Measurements from ENCODE around the gene KCTD11.
"Not testable (repeated sequence)": the region's sequence is repeated elsewhere in the genome, so short reads cannot be mapped to it uniquely, and the experiment has no call there.

KCTD11 gene

DNA sequence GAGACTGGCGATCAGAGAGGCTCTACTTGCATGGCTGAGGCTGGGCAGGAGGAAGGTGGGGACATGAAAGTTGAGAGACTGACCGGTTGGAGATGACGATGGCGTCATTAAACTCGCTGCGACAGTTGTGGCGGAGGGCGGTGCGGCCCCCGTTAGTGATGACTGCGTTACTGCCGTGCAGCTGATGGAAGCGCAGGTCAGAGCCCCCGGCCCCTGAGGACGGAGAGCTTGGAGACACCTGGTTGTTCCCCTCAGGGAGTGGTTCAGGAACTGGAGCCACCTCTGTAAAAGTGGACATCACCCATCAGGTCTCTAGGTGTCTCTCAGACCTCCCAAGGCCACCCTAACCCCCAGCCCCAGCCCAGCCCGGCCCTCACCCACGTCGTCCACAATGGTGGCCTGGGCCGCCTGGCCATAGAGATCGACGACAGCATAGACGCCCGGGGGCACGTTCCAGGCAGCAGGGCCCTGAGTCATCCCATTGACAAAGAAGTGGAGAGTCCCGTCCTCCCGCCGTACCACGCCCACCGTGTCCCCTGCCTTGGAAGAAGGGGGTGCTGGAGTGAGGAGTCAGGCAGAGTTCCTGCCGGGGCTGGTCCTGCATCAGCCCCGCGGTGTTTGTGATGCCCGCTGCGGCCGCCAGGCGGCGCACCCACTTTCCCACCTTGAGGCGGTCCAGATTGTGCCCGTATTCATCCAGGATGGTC is 28.1 kb upstream of the KCTD11 start:
- peak; percentile 67 for DNase-seq

DNA sequence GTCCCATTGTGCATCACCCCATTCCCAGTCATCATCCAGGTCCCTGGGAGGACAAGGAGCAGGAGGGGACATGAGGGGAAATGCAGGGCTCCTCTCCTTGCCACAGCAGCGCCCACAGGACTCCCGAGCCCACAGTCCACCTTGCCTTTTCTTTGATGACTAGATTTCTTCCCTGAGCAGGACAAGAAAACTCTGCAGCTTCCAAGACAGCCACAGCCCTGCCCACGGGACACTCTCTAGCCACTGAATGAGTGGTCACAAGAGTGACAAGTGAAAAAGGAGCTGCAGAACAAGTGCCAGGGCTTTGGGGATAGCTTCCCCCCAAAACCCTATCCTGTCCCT is 27.6 kb upstream of the KCTD11 start:
- no peak for DNase-seq

DNA sequence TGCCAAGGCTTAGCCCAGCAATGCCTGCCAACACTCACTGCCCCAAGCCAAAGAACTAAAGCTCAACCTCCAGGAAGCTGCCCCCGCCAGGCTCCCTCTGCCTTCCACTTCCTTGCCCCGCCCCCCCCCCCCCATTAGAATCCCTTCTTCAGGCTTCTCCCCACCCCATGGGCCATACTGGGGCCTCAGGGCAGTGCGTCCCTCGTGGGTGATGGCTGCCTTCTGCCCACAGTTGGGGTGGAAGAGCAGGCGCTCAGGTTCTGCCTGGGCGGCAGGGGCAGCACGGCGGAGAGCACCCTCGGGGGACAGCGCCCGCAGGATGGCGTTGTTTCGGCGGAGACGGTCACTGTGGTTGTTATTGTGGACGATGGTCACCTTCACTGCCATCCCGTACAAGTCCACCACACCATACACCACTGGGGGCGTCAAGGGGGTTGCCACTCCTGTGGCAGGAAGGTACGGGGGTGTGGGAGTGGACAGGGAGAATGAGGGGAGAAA is 26.9 kb upstream of the KCTD11 start:
- no peak for DNase-seq

- DNase-seq, result no peak
Measured at GRCh38 chr17:7326186-7326585, 25.8 kb upstream of the KCTD11 start.

DNA sequence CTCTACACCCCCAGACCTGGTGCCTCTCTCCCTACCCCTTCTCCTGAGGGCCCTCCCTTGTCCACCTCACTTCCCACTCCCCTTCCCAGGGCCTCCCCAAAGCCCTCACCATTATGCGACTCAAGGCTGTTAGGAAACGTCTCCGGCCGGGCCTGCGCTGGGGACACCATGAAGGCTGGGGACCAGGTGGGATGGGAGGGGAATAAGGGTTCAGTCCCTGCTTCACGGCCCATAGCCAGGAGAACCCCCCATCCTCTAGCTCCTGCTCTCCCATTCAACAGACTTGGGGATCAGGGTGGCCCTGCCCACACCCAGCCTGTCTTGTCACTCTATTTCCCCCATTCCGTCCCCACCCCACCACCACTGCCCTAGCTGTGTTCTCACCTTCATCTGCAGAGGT is 24.9 kb upstream of the KCTD11 start:
- no peak for DNase-seq

GRCh38 chr17:7327501-7327900 is 24.5 kb upstream of the KCTD11 start:
- no peak for DNase-seq

GRCh38 chr17:7328009-7328408 is 24.0 kb upstream of the KCTD11 start:
- DNase-seq, result no peak

DNA sequence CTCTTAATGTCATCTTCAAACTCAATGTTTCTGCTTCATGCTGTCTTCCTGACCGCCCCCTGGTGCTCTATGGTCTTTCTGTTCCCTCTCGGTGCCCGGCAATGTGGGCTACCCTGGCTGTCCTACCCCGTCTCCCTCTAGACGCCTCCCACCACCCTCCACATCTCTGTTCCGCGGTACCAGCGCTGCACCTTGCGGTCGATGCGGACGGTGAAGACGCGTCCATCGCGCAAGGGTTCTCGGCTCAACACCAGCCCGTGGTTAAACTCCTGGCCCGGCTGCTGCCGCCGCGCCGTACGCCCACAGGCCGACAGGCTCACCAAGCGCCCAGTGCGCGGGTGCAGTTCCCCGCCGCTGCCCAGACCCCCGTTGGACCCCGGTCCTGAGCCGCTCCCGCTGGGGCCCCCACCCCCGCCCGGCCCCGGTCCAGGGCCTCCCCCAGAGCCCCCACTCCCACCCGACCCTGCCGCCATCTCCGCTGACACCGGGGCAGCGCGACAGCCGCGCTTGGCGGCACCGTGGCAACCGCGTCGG is 23.1 kb upstream of the KCTD11 start, which contains the start of gene NEURL4:
TSS of gene NEURL4 (minus strand) at position 496 of the 534 bp plus-strand sequence. CDS start at position 473, 23 bp downstream.
- DNase-seq, result peak; percentile 47

DNA sequence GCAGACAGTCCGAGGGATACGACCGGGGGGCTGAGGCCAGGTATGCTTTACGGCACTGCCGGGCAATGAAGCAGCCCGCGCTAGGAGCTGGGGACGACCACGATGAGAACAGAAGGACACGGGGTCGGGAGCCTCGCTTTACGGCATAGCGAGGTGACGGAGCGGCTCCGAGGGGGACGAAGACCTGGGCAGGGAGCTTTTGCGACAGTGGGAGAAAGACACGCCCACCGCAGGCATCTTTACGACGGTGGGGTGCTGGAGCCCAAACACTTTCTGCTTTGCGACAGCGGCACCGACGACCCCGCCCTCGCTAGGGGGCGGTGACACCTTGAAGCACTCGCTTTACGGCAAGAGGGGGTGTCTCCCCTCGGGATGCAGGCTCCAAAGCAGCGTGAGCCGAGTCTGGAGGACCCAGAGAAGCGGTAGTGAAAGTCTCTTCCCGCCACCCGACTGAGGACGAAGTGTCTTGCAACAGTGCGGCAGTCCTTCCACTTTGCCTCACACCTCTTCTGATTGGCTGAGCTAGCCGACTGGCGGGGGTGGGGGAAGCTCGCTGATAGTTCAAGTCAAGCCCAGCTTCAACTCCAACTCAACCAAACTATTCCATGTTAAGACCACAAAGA is 22.5 kb upstream of the KCTD11 start:
- peak; percentile 98 for DNase-seq

GRCh38 chr17:7329997-7330637 is 21.8 kb upstream of the KCTD11 start:
- peak; percentile 86 for DNase-seq

DNA sequence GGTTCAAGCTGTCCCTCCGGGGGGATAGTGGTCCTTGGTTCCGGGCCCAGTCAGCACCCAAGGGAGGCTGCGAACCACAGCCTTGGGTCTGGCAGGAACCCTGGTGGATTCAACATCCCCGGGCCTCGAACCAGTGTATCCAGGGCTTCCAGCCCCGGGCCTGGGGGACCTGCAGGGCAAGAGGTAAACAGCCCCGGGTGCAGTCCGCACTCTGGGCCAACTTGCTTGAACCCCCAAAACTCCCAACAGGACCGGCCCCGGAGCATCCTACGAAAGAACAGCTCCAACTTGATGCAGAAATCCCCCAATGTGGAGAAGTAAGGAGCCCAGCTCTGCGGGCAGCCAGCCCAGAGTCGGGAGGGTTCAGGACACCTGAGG is 21.3 kb upstream of the KCTD11 start:
- no peak for DNase-seq

DNA sequence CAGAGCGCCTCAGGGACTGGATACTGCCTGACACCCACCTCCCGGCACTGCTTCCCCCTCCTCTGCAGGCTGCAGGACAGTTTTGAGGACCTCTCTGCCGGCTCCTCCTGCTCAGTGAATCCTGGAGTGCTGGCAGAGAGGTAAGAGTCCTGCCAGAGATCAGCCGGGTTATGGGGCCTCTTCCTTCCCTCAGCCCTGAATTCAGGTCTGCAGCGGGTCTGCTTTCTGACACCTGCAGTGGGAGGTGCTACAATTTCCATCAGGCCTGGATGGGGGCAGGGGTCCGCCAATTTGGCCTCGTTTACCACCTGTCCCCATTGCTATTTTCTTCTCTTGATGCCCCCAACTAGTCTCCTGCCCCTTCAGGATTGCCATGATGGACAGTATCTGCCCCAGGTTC is 19.9 kb upstream of the KCTD11 start:
- no peak for DNase-seq

DNA sequence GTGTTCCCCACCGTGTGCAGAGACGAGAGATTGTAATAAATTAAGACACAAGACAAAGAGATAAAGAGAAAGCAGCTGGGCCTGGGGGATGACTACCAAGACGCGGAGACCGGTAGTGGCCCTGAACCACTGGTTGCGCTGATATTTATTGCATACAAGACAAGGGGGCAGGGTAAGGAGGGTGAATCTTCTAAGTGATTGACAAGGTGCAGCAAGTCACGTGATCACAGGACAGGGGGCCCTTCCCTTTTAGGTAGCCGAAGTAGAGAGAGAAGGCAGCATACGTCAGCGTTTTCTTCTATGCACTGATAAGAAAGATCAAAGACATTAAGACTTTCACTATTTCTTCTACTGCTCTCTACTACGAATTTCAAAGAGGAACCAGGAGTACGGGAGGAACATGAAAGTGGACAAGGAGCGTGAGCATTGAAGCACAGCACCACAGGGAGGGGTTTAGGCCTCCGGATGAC is 19.3 kb upstream of the KCTD11 start:
- peak; percentile 73 for DNase-seq

- no peak for DNase-seq
Measured at GRCh38 chr17:7334938-7335538, 16.9 kb upstream of the KCTD11 start.

GRCh38 chr17:7335765-7336164 is 16.2 kb upstream of the KCTD11 start:
- not testable (repeated sequence) for DNase-seq

GRCh38 chr17:7336240-7337175 is 15.5 kb upstream of the KCTD11 start, which contains the start of gene ACAP1:
Gene ACAP1, plus strand, starts transcription at chr17:7336529. Its CDS starts 206 bp downstream, at chr17:7336735.
- peak; percentile 90 for DNase-seq

- DNase-seq, result not testable (repeated sequence)
Measured at GRCh38 chr17:7337600-7337999, 14.4 kb upstream of the KCTD11 start.

DNA sequence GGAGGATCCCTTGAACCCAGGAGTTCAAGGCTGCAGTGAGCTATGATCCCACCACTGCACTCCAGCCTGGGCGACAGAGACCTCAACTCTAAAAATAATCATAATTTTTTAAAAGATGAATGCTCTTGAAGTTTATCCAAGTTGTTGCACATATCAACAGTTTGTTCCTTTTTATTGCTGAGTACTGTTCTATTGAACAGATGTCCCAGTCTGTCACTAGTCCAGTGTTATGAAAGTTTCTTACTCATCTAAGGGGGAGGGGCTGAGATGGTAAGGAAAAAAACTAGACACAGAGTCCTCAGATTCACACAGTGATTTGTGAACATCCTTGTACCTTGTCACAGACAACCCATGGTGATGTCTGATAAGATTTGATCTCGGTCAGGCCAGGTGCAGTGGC is 11.8 kb upstream of the KCTD11 start:
- no peak for DNase-seq

DNA sequence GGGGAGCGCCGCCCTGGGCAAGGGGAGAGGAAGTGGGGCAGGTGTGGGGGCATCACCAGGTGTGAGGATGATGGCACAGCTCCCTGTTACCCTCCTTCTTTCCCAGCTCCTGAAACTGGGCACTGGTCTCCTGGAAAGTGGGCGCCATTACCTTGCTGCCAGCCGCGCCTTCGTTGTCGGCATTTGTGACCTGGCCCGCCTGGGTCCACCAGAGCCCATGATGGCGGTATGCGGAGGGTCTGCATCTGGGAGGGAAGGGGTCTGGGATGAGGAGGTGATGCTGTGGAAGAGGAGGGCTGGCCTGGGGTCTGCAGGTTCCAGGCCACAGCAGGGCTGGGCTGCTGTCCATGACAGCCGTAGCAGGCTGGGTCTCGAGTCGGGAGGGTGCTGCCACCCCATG is 10.1 kb upstream of the KCTD11 start:
- no peak for DNase-seq

- DNase-seq, result no peak
Measured at GRCh38 chr17:7343250-7343649, 8.7 kb upstream of the KCTD11 start.

DNA sequence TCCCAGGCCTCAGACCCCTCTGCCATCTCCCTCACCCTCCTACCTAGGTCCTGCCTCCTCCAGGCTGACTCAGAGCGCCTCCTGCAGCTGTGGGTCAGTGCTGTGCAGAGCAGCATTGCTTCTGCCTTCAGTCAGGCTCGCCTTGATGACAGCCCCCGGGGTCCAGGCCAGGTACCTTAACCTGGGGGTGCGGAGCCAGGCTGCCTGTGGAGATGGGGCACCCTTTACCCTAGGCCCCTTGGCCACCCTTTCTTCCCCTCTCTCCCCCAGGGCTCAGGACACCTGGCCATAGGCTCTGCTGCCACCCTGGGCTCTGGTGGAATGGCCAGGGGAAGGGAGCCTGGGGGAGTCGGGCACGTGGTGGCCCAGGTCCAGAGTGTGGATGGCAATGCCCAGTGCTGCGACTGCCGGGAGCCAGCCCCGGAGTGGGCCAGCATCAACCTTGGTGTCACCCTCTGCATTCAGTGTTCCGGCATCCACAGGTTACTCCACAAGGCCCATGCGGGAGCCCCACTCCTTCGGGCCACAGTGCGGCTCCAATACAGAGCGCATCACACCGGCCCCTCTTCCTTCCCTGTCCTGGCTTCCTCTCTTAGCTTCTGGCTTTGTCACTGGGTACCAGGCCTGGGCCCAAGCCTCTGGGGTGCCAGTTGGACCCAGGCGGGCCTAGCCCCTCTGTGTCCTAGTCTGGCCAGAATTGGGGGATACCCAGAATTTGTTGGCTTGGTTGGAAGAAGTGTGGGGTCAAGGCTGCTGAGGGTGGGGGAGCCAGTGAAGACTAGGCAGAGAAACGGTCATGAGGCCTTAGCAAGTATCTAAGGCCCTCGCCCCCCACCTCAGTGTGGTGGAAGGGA is 5.0 kb upstream of the KCTD11 start:
- DNase-seq, result no peak
